H9 (cell line): ENCODE measurements around the gene TLX2. TPM values are rescaled to one million over a fixed set of nuclear protein-coding genes. Genes with fewer than 3 reads are reported as not detected.

Experiments
- DNase-seq: peaks from one replicate; pipeline ENCODE4 v3.0.0-alpha.2; 2017
- H2AFZ ChIP-seq: one replicate; pipeline ENCODE4 v1.6.1; 2013; ENCODE audit warnings: mild to moderate bottlenecking, low read length, control low read depth, moderate library complexity
- H2AK5ac ChIP-seq: 2 replicates; pipeline ENCODE4 v1.6.1; 2013; ENCODE audit warnings: low read length, control low read depth, mixed read lengths; ENCODE audit not compliant: insufficient read length
- H2BK120ac ChIP-seq: one replicate; pipeline ENCODE4 v1.6.1; 2013; ENCODE audit warnings: low read depth, mild to moderate bottlenecking, low read length, control low read depth, inconsistent platforms; ENCODE audit not compliant: poor library complexity, severe bottlenecking
- H2BK12ac ChIP-seq: 2 replicates; pipeline ENCODE4 v1.6.1; 2013; ENCODE audit warnings: low read length, control low read depth, mixed read lengths, low read depth; ENCODE audit not compliant: insufficient read length
- H2BK15ac ChIP-seq: 2 replicates; pipeline ENCODE4 v1.6.1; 2013; ENCODE audit warnings: low read depth, low read length, control low read depth
- H2BK20ac ChIP-seq: one replicate; pipeline ENCODE4 v1.6.1; 2013; ENCODE audit warnings: low read depth, mild to moderate bottlenecking, low read length, control low read depth, inconsistent platforms; ENCODE audit not compliant: poor library complexity, severe bottlenecking
- H2BK5ac ChIP-seq: 2 replicates; pipeline ENCODE4 v1.6.1; 2013; ENCODE audit warnings: low read length, control low read depth, mixed read lengths; ENCODE audit not compliant: insufficient read length
- H3K14ac ChIP-seq: 2 replicates; pipeline ENCODE4 v1.6.1; 2013; ENCODE audit warnings: low read length, control low read depth; ENCODE audit not compliant: insufficient read depth
- H3K18ac ChIP-seq: 2 replicates; pipeline ENCODE4 v1.6.1; 2013; ENCODE audit warnings: low read depth, mild to moderate bottlenecking, mixed read lengths, low read length, control low read depth; ENCODE audit not compliant: insufficient read length
- H3K23ac ChIP-seq: 2 replicates; pipeline ENCODE4 v1.6.1; 2013; ENCODE audit warnings: low read length, control low read depth, mixed read lengths, low read depth; ENCODE audit not compliant: insufficient read length
- H3K23me2 ChIP-seq: 2 replicates; pipeline ENCODE4 v1.6.1; 2013; ENCODE audit warnings: low read depth, mild to moderate bottlenecking, mixed read lengths, low read length, control low read depth; ENCODE audit not compliant: insufficient read length, poor library complexity, severe bottlenecking
- H3K27ac ChIP-seq: 2 replicates; pipeline ENCODE4 v1.5.1; 2013; ENCODE audit warnings: low read length, control low read depth, mixed read lengths, low read depth; ENCODE audit not compliant: insufficient read length
- H3K27me3 ChIP-seq: 2 replicates; pipeline ENCODE4 v1.6.1; 2013; ENCODE audit warnings: low read length, control low read depth, inconsistent platforms; ENCODE audit not compliant: insufficient read depth
- H3K4ac ChIP-seq: 2 replicates; pipeline ENCODE4 v1.6.1; 2013; ENCODE audit warnings: low read depth, mild to moderate bottlenecking, control low read depth, inconsistent platforms, low read length, moderate library complexity
- H3K4me1 ChIP-seq: 2 replicates; pipeline ENCODE4 v1.6.1; 2013; ENCODE audit warnings: low read length, control low read depth, inconsistent platforms; ENCODE audit not compliant: insufficient read depth
- H3K4me2 ChIP-seq: 2 replicates; pipeline ENCODE4 v1.6.1; 2013; ENCODE audit warnings: low read length, control low read depth, mixed read lengths; ENCODE audit not compliant: insufficient read length, insufficient read depth
- H3K56ac ChIP-seq: 2 replicates; pipeline ENCODE4 v1.6.1; 2013; ENCODE audit warnings: low read depth, mild to moderate bottlenecking, mixed read lengths, low read length, control low read depth; ENCODE audit not compliant: insufficient read length
- H3K79me1 ChIP-seq: 2 replicates; pipeline ENCODE4 v1.6.1; 2013; ENCODE audit warnings: low read depth, mild to moderate bottlenecking, moderate library complexity, low read length, control low read depth, inconsistent platforms; ENCODE audit not compliant: insufficient read depth, poor library complexity, severe bottlenecking
- H3K79me2 ChIP-seq: 2 replicates; pipeline ENCODE4 v1.6.1; 2013; ENCODE audit warnings: low read length, control low read depth, inconsistent platforms; ENCODE audit not compliant: insufficient read depth
- H3K9ac ChIP-seq: 2 replicates; pipeline ENCODE4 v1.6.1; 2013; ENCODE audit warnings: low read length, control low read depth, mixed read lengths; ENCODE audit not compliant: insufficient read length; ENCODE audit errors: extremely low read depth
- H3K9me3 ChIP-seq: one replicate; pipeline ENCODE4 v1.6.1; 2013; ENCODE audit warnings: low read depth, low read length, inconsistent platforms; ENCODE audit not compliant: control insufficient read depth
- H3T11ph ChIP-seq: one replicate; pipeline ENCODE4 v1.6.1; 2013; ENCODE audit warnings: mild to moderate bottlenecking, low read length, control low read depth, inconsistent platforms
- H4K20me1 ChIP-seq: one replicate; pipeline ENCODE4 v1.6.1; 2013; ENCODE audit not compliant: control insufficient read depth, insufficient read length, insufficient read depth
- H4K5ac ChIP-seq: 2 replicates; pipeline ENCODE4 v1.6.1; 2013; ENCODE audit warnings: low read depth, mild to moderate bottlenecking, mixed read lengths, low read length, control low read depth; ENCODE audit not compliant: insufficient read length
- H4K8ac ChIP-seq: replicated peaks from 2 replicates; pipeline ENCODE4 v1.6.1; 2013; ENCODE audit warnings: low read length, control low read depth, mixed read lengths, low read depth; ENCODE audit not compliant: insufficient read length
- H4K91ac ChIP-seq: 2 replicates; pipeline ENCODE4 v1.6.1; 2013; ENCODE audit warnings: low read depth, mild to moderate bottlenecking, moderate library complexity, mixed read lengths, low read length, control low read depth; ENCODE audit not compliant: insufficient read length
- H3K27ac Mint-ChIP-seq, 3 experiments: 2 replicates in 2 of 3; 3 replicates in 1 of 3; pipeline ENCODE4 v1.8.0; 2020 to 2021; ENCODE audit warnings: mixed read lengths in 3 of 3, mild to moderate bottlenecking in 1 of 3, moderate library complexity in 1 of 3
- H3K27me3 Mint-ChIP-seq: 2 replicates; pipeline ENCODE4 v1.8.0; 2021; ENCODE audit warnings: low read depth, mild to moderate bottlenecking, moderate library complexity, mixed read lengths
- H3K36me3 Mint-ChIP-seq, 3 experiments: 2 replicates in 2 of 3; 3 replicates in 1 of 3; pipeline ENCODE4 v1.8.0; 2020 to 2021; ENCODE audit warnings: low read depth in 3 of 3, mixed read lengths in 3 of 3; ENCODE audit not compliant: insufficient read depth in 1 of 3
- H3K4me1 Mint-ChIP-seq, 2 experiments: 2 replicates each; pipeline ENCODE4 v1.8.0; 2020; ENCODE audit warnings: mixed read lengths in 2 of 2
- H3K4me3 Mint-ChIP-seq, 2 experiments: 2 replicates in 1 of 2; 3 replicates in 1 of 2; pipeline ENCODE4 v1.8.0; 2020 to 2021; ENCODE audit warnings: mild to moderate bottlenecking in 2 of 2, mixed read lengths in 2 of 2, moderate library complexity in 1 of 2
- H3K9me3 Mint-ChIP-seq, 2 experiments: 2 replicates in 1 of 2; 3 replicates in 1 of 2; pipeline ENCODE4 v1.8.0; 2020; ENCODE audit warnings: mild to moderate bottlenecking in 2 of 2, mixed read lengths in 2 of 2, moderate library complexity in 1 of 2
- WGBS: extraction: QIAGEN DNeasy Blood & Tissue Kit; methylation state at CpG from one replicate; pipeline ENCODE4 v1.1.7; 2013; ENCODE audit warnings: missing lambda C conversion rate, low lambda C conversion rate, mixed read lengths; ENCODE audit not compliant: insufficient read length; ENCODE audit errors: extremely low coverage; 5-methylcytosine and 5-hydroxymethylcytosine counted together
- total RNA-seq: library from RNA; stranded (reverse); gene quantifications from 2 replicates; pipeline ENCODE4 v1.2.1, GENCODE V29; 2021
- TF ChIP-seq, protein P1 (sequence below): fragments of 200-600 bp; sonication (generic); conservative IDR thresholded peaks from 3 replicates; pipeline ENCODE4 v1.8.0; 2021; ENCODE audit warnings: antibody characterized with exemption, mild to moderate bottlenecking

TLX2 gene
- total RNA-seq, 1 experiment from 2014 or later = 0.20 TPM

- H3T11ph ChIP-seq = no peak overlapping the region
- H3K9ac ChIP-seq = no peak overlapping the region
- H2BK20ac ChIP-seq = no peak overlapping the region
- no peak overlapping the region for H3K4me2 ChIP-seq
- H3K9me3 Mint-ChIP-seq = no peaks in the 10 kb centered on the region
- H3K79me2 ChIP-seq = no peaks in the 10 kb centered on the region
- no peak overlapping the region for H3K4me3 Mint-ChIP-seq
- H3K4me1 Mint-ChIP-seq = peaks cover 3 to 9% of the 10 kb centered on the region in 2 experiments; a peak in 1 of 4 replicates
- H4K5ac ChIP-seq = no peak overlapping the region
- no peaks in the 10 kb centered on the region for H4K20me1 ChIP-seq
- H3K9me3 ChIP-seq = no peaks in the 10 kb centered on the region
- H3K56ac ChIP-seq = no peak overlapping the region
- no peak overlapping the region for H3K4ac ChIP-seq
- H3K23me2 ChIP-seq = no peaks in the 10 kb centered on the region
- no peak overlapping the region for H4K91ac ChIP-seq
- DNase-seq = no peak
- H3K27ac Mint-ChIP-seq = no peak overlapping the region
- H2BK120ac ChIP-seq = no peak overlapping the region
- no peak overlapping the region for H3K27ac ChIP-seq
- TF ChIP-seq, protein P1, sequence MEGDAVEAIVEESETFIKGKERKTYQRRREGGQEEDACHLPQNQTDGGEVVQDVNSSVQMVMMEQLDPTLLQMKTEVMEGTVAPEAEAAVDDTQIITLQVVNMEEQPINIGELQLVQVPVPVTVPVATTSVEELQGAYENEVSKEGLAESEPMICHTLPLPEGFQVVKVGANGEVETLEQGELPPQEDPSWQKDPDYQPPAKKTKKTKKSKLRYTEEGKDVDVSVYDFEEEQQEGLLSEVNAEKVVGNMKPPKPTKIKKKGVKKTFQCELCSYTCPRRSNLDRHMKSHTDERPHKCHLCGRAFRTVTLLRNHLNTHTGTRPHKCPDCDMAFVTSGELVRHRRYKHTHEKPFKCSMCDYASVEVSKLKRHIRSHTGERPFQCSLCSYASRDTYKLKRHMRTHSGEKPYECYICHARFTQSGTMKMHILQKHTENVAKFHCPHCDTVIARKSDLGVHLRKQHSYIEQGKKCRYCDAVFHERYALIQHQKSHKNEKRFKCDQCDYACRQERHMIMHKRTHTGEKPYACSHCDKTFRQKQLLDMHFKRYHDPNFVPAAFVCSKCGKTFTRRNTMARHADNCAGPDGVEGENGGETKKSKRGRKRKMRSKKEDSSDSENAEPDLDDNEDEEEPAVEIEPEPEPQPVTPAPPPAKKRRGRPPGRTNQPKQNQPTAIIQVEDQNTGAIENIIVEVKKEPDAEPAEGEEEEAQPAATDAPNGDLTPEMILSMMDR = no peak
- H3K27me3 ChIP-seq = no peaks in the 10 kb centered on the region
- H3K14ac ChIP-seq = no peak overlapping the region
- H3K18ac ChIP-seq = no peak overlapping the region
- H2AFZ ChIP-seq = no peak overlapping the region
- H2AK5ac ChIP-seq = no peak overlapping the region
- no peaks in the 10 kb centered on the region for H3K27me3 Mint-ChIP-seq
- H3K36me3 Mint-ChIP-seq = peaks cover 0 to 31% (median 24%) of the 10 kb centered on the region in 3 experiments; a peak in 5 of 7 replicates
- no peaks in the 10 kb centered on the region for H3K4me1 ChIP-seq
- no peaks in the 10 kb centered on the region for H3K79me1 ChIP-seq
- no peak overlapping the region for H3K23ac ChIP-seq
- no CpG with 5 or more reads among the region's 23 CpGs for WGBS
- H2BK5ac ChIP-seq = no peak overlapping the region
- no peak overlapping the region for H2BK15ac ChIP-seq
- H4K8ac ChIP-seq = no peak overlapping the region
- no peak overlapping the region for H2BK12ac ChIP-seq
Measured at GRCh38 chr2:74536166-74536950, 22.1 kb downstream of the TLX2 start.
